DND-41 (cell line): ENCODE data around the gene LTBP3.

ENCODE experiments used
- EZH2 ChIP-seq: IDR thresholded peaks from 3 replicates; pipeline ENCODE4 v1.6.1; 2012; ENCODE audit warnings: borderline replicate concordance, low read depth, mild to moderate bottlenecking, moderate library complexity, low read length, inconsistent platforms; ENCODE audit not compliant: severe bottlenecking
- TF ChIP-seq, protein P1 (sequence below): IDR thresholded peaks from 2 replicates; pipeline ENCODE4 v1.5.1; 2012; ENCODE audit warnings: borderline replicate concordance, low read length, moderate library complexity, mild to moderate bottlenecking; ENCODE audit not compliant: poor library complexity, severe bottlenecking; ENCODE audit errors: extremely low read depth

- TF ChIP-seq, protein P1, sequence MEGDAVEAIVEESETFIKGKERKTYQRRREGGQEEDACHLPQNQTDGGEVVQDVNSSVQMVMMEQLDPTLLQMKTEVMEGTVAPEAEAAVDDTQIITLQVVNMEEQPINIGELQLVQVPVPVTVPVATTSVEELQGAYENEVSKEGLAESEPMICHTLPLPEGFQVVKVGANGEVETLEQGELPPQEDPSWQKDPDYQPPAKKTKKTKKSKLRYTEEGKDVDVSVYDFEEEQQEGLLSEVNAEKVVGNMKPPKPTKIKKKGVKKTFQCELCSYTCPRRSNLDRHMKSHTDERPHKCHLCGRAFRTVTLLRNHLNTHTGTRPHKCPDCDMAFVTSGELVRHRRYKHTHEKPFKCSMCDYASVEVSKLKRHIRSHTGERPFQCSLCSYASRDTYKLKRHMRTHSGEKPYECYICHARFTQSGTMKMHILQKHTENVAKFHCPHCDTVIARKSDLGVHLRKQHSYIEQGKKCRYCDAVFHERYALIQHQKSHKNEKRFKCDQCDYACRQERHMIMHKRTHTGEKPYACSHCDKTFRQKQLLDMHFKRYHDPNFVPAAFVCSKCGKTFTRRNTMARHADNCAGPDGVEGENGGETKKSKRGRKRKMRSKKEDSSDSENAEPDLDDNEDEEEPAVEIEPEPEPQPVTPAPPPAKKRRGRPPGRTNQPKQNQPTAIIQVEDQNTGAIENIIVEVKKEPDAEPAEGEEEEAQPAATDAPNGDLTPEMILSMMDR, result peak; percentile 81
- no peak for TF ChIP-seq EZH2
Observed at GRCh38 chr11:65593518-65594414, 35.6 kb upstream of the LTBP3 start.
